Measurements from ENCODE around the gene PACSIN1.

Gene PACSIN1

GRCh38 chr6:34547701-34548644 is 82.1 kb downstream of the PACSIN1 start:
- no peak for DNase-seq

- DNase-seq: no peak
Observed at GRCh38 chr6:34549026-34549803, 83.3 kb downstream of the PACSIN1 start.

- no peak for DNase-seq
Observed at GRCh38 chr6:34549804-34550202, 83.9 kb downstream of the PACSIN1 start.

GRCh38 chr6:34551720-34552119 is 85.8 kb downstream of the PACSIN1 start:
- no peak for DNase-seq

GRCh38 chr6:34552620-34553019 is 86.7 kb downstream of the PACSIN1 start:
- DNase-seq: no peak

GRCh38 chr6:34553146-34553545 is 87.3 kb downstream of the PACSIN1 start:
- DNase-seq: no peak

- peak in 2 of 4 experiments; percentile 16 to 24 for DNase-seq
Observed at GRCh38 chr6:34553750-34554149, 87.9 kb downstream of the PACSIN1 start.

- no peak for DNase-seq
Observed at GRCh38 chr6:34554291-34555006, 88.6 kb downstream of the PACSIN1 start.

- DNase-seq: no peak
Observed at GRCh38 chr6:34555007-34555322, 89.1 kb downstream of the PACSIN1 start.

GRCh38 chr6:34555328-34555727 is 89.5 kb downstream of the PACSIN1 start:
- DNase-seq: no peak

- no peak for DNase-seq
Observed at GRCh38 chr6:34556031-34556471, 90.2 kb downstream of the PACSIN1 start, which contains the start of gene SPDEF. Gene SPDEF, minus strand, starts transcription at chr6:34556329. Its CDS starts 11,874 bp downstream, at chr6:34544455.

GRCh38 chr6:34556493-34556892 is 90.6 kb downstream of the PACSIN1 start:
- no peak for DNase-seq

- DNase-seq: no peak
Observed at GRCh38 chr6:34557228-34557627, 91.4 kb downstream of the PACSIN1 start.

- no peak for DNase-seq
Observed at GRCh38 chr6:34558172-34558714, 92.4 kb downstream of the PACSIN1 start.

- no peak for DNase-seq
Observed at GRCh38 chr6:34559651-34560365, 93.9 kb downstream of the PACSIN1 start.

- no peak for DNase-seq
Observed at GRCh38 chr6:34560366-34561226, 94.7 kb downstream of the PACSIN1 start.

- no peak for DNase-seq
Observed at GRCh38 chr6:34561227-34561530, 95.3 kb downstream of the PACSIN1 start.

- DNase-seq: no peak
Observed at GRCh38 chr6:34562350-34562749, 96.5 kb downstream of the PACSIN1 start.

GRCh38 chr6:34562861-34563512 is 97.1 kb downstream of the PACSIN1 start:
- DNase-seq: no peak

GRCh38 chr6:34563513-34563870 is 97.6 kb downstream of the PACSIN1 start:
- DNase-seq: no peak

- DNase-seq: no peak
Observed at GRCh38 chr6:34564181-34564580, 98.3 kb downstream of the PACSIN1 start.
